ENCODE measurements around the gene LRG1. TPM values are rescaled to one million over a fixed set of nuclear protein-coding genes. Genes with fewer than 3 reads are reported as not detected.

LRG1 gene
- total RNA-seq, 1 donor from 2014 or later, result 14.9 TPM

GRCh38 chr19:4577020-4577782, 37.4 kb upstream of the LRG1 start:
- TF ChIP-seq, protein P1, sequence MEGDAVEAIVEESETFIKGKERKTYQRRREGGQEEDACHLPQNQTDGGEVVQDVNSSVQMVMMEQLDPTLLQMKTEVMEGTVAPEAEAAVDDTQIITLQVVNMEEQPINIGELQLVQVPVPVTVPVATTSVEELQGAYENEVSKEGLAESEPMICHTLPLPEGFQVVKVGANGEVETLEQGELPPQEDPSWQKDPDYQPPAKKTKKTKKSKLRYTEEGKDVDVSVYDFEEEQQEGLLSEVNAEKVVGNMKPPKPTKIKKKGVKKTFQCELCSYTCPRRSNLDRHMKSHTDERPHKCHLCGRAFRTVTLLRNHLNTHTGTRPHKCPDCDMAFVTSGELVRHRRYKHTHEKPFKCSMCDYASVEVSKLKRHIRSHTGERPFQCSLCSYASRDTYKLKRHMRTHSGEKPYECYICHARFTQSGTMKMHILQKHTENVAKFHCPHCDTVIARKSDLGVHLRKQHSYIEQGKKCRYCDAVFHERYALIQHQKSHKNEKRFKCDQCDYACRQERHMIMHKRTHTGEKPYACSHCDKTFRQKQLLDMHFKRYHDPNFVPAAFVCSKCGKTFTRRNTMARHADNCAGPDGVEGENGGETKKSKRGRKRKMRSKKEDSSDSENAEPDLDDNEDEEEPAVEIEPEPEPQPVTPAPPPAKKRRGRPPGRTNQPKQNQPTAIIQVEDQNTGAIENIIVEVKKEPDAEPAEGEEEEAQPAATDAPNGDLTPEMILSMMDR (IDR thresholded peaks at IDR 0.05), result no peak
- peaks cover 80% of the 10 kb centered on the region for H3K27me3 ChIP-seq (ENCODE audit: low read depth)

DNA sequence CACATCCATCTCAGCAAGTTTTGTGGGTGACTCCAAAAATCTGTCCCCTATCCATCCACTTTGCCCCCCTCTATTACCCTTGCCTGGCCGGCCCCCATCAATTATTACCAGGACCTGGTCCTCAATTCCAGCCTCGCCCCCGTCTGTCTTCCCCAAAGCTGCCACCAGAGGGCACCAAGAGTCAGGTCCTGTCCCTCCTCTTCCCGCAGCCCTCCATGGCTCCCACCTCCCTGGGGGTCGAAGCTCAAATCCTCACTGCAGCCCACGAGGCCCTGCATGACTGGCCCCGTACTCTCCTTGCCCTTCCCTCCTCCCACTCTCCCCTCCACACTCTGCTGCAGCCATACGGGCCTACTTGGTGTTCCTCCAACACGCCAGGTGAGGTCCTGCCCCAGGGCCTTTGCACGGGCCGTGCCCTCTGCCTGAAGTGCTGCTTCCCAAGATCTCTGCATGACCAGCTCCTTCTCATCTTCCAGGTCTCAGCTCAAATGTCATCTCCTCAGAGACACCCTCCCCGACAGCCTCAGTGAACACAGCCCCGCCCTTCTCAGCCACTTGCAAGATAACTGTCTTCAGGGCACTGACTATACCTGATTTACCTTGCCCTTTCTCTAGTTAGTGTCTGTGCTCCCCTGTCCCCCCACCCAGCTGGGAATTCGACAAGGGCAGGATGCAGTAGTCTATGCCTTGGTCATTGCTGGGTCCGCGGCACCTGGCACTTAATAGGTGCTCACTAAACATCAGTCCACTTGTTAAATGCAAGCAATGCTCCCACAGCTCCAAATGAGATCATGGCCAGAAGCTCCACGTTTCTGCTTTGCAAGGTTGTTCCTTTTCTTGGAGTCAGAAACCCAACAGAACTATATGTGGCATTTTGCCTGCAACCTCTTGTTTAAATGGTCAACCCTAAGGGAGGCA, 36.4 kb upstream of the LRG1 start:
- ATAC-seq (peak; percentile 50 to 57), DNase-seq (no peak)
- TF ChIP-seq, protein P1 (IDR thresholded peaks at IDR 0.05), result peak; percentile 63
- no peaks in the 10 kb centered on the region for H3K36me3 ChIP-seq
- no peak overlapping the region for H3K27ac ChIP-seq
- H3K9me3 ChIP-seq, result no peaks in the 10 kb centered on the region
- no peak overlapping the region for H3K4me3 ChIP-seq
- intact Hi-C loops (cut with DNase I), result no loop called here
- H3K4me1 ChIP-seq, result peaks cover 3% of the 10 kb centered on the region
- H3K27me3 ChIP-seq (ENCODE audit: low read depth), result peaks cover 75% of the 10 kb centered on the region

More at GRCh38 chr19:4577020-4577782, 37.4 kb upstream of the LRG1 start:
- DNase-seq (no peak), ATAC-seq (no peak)
- Histone ChIP-seq H3K36me3 (no peaks in the 10 kb centered on the region), H3K4me3 (no peak overlapping the region), H3K9me3 (no peaks in the 10 kb centered on the region), H3K27ac (no peak overlapping the region), H3K4me1 (peaks cover 3% of the 10 kb centered on the region)
- intact Hi-C loops (cut with DNase I), result no loop called here

DNA sequence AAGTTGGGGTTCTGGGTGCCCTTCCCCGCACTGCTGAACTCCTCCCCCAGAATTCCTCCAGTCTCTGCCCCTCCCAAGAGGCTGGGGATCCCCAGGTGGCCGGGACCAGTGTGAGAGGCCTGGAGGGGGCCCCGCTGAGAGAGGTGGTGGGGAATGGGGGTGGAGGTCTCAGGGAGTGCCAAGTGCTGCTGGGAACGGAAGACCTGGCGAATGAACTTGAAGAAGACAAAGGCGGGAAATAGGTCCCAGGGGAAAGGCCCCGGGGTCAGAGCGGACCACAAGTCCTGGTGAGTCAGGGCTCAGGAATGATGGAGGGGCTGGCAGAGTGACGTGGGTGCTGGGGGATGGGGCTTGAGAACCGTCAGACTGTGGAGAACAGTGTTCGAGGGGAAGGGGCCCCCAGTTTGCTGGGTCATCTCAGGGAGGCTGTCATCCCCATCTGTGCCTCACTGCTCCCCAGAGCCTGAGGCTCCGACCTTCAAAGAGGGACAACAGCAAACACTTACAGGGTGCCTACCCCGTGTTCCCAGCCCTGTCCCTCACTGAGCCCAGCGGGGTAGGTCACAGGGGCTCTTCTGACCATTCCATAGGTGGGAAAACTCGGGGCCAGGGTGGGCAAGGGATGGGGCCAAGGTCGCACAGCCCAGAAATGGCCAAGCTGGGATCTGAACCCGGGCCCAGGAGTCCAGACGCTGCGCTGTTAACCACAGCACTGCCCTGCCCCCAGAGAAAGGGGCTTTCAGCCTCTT, 35.6 kb upstream of the LRG1 start:
- DNase-seq, result no peak
- peak overlapping the region; percentile 41 for H3K27ac ChIP-seq
- peaks cover 3% of the 10 kb centered on the region for H3K4me1 ChIP-seq

DNA sequence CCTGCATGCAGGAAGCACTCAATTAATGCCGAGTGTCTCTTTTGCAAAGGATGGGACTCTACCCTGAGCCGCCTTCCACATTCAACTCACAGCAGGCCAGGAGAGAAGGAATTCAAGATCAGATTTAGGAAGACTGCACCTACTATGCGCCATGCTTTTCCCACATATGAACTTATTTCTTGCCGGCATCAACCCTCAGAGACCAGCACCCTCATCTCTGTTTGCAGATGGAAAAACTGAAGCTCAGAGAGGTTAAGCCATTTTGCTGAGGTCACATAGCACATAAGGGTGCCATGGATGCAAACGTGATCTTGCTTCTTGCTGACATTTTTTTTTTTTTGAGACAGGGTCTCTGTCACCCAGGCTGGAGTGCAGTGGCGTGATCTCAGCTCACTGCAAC, 33.8 kb upstream of the LRG1 start:
- no peaks in the 10 kb centered on the region for H3K9me3 ChIP-seq
- DNase-seq (no peak), ATAC-seq (no peak)
- H3K4me3 ChIP-seq, result no peak overlapping the region
- no peaks in the 10 kb centered on the region for H3K4me1 ChIP-seq
- no peak overlapping the region for H3K27ac ChIP-seq
- intact Hi-C loops (cut with DNase I), result no loop called here
- H3K27me3 ChIP-seq (ENCODE audit: low read depth), result peaks cover 50% of the 10 kb centered on the region
- TF ChIP-seq, protein P1 (IDR thresholded peaks at IDR 0.05), result no peak
- H3K36me3 ChIP-seq, result no peaks in the 10 kb centered on the region

More for the DNA sequence above, 35.6 kb upstream of the LRG1 start:
- H3K27me3 ChIP-seq (ENCODE audit: low read depth), result peaks cover 67% of the 10 kb centered on the region
- H3K9me3 ChIP-seq, result no peaks in the 10 kb centered on the region
- H3K36me3 ChIP-seq, result no peaks in the 10 kb centered on the region
- TF ChIP-seq, protein P1 (IDR thresholded peaks at IDR 0.05), result no peak
- ATAC-seq, result peak; percentile 43 to 45
- H3K4me3 ChIP-seq, result no peak overlapping the region
- intact Hi-C loops (cut with DNase I), result no loop called here

- ATAC-seq, result no peak
- no peak for DNase-seq
Observed at GRCh38 chr19:4571305-4571917, 31.6 kb upstream of the LRG1 start.

More at GRCh38 chr19:4571305-4571917, 31.6 kb upstream of the LRG1 start:
- Histone ChIP-seq H3K27ac (no peak overlapping the region), H3K27me3 (ENCODE audit: low read depth) (peaks cover 31% of the 10 kb centered on the region), H3K4me1 (peaks cover 8% of the 10 kb centered on the region), H3K4me3 (no peak overlapping the region), H3K9me3 (no peaks in the 10 kb centered on the region), H3K36me3 (no peaks in the 10 kb centered on the region)
- intact Hi-C loops (cut with DNase I), result no loop called here
- TF ChIP-seq, protein P1 (IDR thresholded peaks at IDR 0.05), result no peak
